Panc1 (cell line): ENCODE data around the gene NT5DC1. TPM values are rescaled to one million over a fixed set of nuclear protein-coding genes. Genes with fewer than 3 reads are reported as not detected.

ENCODE experiments used
- ATAC-seq: fragments of 200-7000 bp; cut with Tn5 transposase; 2 replicates; pipeline ENCODE4 v1.9.1; 2020; ENCODE audit warnings: mild to moderate bottlenecking, moderate library complexity
- BruUV-seq: library from RNA; stranded (reverse); fragments of 400-500 nt; replicated peaks from 2 replicates; lab custom pipeline; 2021; lab: Mats Ljungman, UMichigan
- CTCF ChIA-PET: fragments of 300-600 bp; sonication (Branson Sonifier 250); formaldehyde crosslinking; loops from one replicate; lab custom pipeline; 2022; ENCODE audit warnings: antibody characterized with exemption; lab: Charles Lee
- POLR2A ChIA-PET: fragments of 300-600 bp; sonication (Branson Sonifier 250); formaldehyde crosslinking; loops from one replicate; lab custom pipeline; 2022; ENCODE audit warnings: antibody characterized with exemption; lab: Charles Lee
- DNase-seq: peaks from one replicate; pipeline ENCODE4 v3.0.0-alpha.2; 2010; ENCODE audit warnings: low read depth, low spot score
- H3K27ac ChIP-seq: 2 replicates; pipeline ENCODE4 v1.5.1; 2011; ENCODE audit warnings: mild to moderate bottlenecking, low read length, inconsistent platforms
- H3K27me3 ChIP-seq: fragments of 200-500 bp; sonication (Bioruptor generic); 2 replicates; pipeline ENCODE4 v1.6.0; 2014; ENCODE audit warnings: low read length, inconsistent platforms; ENCODE audit not compliant: control insufficient read depth, insufficient read depth
- H3K36me3 ChIP-seq: fragments of 200-500 bp; sonication (Bioruptor generic); 2 replicates; pipeline ENCODE4 v1.5.1; 2014; ENCODE audit warnings: inconsistent platforms, mild to moderate bottlenecking, low read length, moderate library complexity; ENCODE audit not compliant: control insufficient read depth, insufficient read depth
- H3K4me1 ChIP-seq: 2 replicates; pipeline ENCODE4 v1.5.1; 2011; ENCODE audit warnings: inconsistent platforms, mild to moderate bottlenecking, low read length, moderate library complexity; ENCODE audit not compliant: control insufficient read depth, insufficient read depth
- H3K4me3 ChIP-seq, 2 experiments: 2 replicates each; pipeline ENCODE4 v1.5.1; 2011 to 2012; ENCODE audit warnings: low read depth in 2 of 2, low read length in 2 of 2, mild to moderate bottlenecking in 2 of 2, inconsistent platforms in 1 of 2, moderate library complexity in 1 of 2
- H3K9me3 ChIP-seq: fragments of 200-500 bp; sonication (Bioruptor generic); 2 replicates; pipeline ENCODE4 v1.5.1; 2014; ENCODE audit warnings: low read depth, mild to moderate bottlenecking, inconsistent platforms, low read length, moderate library complexity; ENCODE audit not compliant: control insufficient read depth, insufficient read depth
- POLR2AphosphoS5 ChIP-seq: IDR thresholded peaks from 2 replicates; pipeline ENCODE4 v1.6.1; 2012; ENCODE audit warnings: mild to moderate bottlenecking, low read depth, low read length, moderate library complexity
- in situ Hi-C: cut with HindIII; loops from 2 replicates; pipeline ENCODE4 v1.10.0; 2016; ENCODE audit warnings: low sequenced_read_pairs, low pct_unique_long_range_greater_than_20kb
- intact Hi-C: fragments of 100-400 bp; cut with micrococcal nuclease; formaldehyde crosslinking; loops from one replicate; pipeline ENCODE4 v1.10.0; 2022; ENCODE audit not compliant: unreplicated experiment
- total RNA-seq: library from RNA; stranded (reverse); gene quantifications from one replicate; pipeline ENCODE4 v1.2.1, GENCODE V29; 2021; ENCODE audit not compliant: unreplicated experiment
- TF ChIP-seq, protein P1 (sequence below), 2 experiments: IDR thresholded peaks; 2 replicates each; pipeline ENCODE4 v1.6.1; 2011 to 2012; ENCODE audit warnings: low read depth in 2 of 2, control low read depth in 1 of 2, low read length in 1 of 2, mild to moderate bottlenecking in 1 of 2, moderate library complexity in 1 of 2; ENCODE audit not compliant: insufficient read depth in 1 of 2
- TF ChIP-seq, protein P2 (sequence below): fragments of 450-650 bp; IDR thresholded peaks from 2 replicates; pipeline ENCODE4 v1.5.1; 2017; ENCODE audit warnings: mild to moderate bottlenecking

The NT5DC1 gene
- total RNA-seq, 1 experiment from 2014 or later: 79.1 TPM

DNA sequence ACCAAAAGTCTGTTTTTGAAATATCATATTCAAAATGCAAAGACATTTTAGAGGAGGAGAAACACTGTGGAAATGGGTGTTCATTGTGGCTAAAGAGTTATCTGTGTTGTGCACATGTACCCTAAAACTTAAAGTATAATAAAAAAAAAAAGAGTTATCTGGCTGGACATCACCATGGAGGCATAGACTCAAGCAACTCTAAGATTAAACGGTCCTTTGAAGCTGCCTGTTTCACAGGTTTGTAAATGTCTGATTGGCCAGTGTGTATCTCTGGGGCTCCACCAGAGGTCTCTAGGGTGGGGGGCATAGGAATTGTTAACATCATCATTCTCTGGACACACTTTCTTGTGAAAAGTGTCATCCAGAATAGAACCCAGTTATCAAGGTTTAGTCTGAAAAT is 114.0 kb downstream of the NT5DC1 start:
- peaks cover 6% of the 10 kb centered on the region; the same call in 1 of the 2 replicates for H3K4me1 ChIP-seq
- no peaks in the 10 kb centered on the region for H3K36me3 ChIP-seq
- no peak overlapping the region for H3K27ac ChIP-seq
- H3K4me3 ChIP-seq: no peak overlapping the region
- POLR2A ChIA-PET: no interaction called here
- DNase-seq (no peak), ATAC-seq (no peak)
- TF ChIP-seq, protein P1, sequence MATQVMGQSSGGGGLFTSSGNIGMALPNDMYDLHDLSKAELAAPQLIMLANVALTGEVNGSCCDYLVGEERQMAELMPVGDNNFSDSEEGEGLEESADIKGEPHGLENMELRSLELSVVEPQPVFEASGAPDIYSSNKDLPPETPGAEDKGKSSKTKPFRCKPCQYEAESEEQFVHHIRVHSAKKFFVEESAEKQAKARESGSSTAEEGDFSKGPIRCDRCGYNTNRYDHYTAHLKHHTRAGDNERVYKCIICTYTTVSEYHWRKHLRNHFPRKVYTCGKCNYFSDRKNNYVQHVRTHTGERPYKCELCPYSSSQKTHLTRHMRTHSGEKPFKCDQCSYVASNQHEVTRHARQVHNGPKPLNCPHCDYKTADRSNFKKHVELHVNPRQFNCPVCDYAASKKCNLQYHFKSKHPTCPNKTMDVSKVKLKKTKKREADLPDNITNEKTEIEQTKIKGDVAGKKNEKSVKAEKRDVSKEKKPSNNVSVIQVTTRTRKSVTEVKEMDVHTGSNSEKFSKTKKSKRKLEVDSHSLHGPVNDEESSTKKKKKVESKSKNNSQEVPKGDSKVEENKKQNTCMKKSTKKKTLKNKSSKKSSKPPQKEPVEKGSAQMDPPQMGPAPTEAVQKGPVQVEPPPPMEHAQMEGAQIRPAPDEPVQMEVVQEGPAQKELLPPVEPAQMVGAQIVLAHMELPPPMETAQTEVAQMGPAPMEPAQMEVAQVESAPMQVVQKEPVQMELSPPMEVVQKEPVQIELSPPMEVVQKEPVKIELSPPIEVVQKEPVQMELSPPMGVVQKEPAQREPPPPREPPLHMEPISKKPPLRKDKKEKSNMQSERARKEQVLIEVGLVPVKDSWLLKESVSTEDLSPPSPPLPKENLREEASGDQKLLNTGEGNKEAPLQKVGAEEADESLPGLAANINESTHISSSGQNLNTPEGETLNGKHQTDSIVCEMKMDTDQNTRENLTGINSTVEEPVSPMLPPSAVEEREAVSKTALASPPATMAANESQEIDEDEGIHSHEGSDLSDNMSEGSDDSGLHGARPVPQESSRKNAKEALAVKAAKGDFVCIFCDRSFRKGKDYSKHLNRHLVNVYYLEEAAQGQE (IDR thresholded peaks at IDR 0.05; ENCODE audit: insufficient read depth in 1 of 2, low read depth in 2 of 2, low read length in 1 of 2): no peak
- in situ Hi-C loops (no loop called here), intact Hi-C loops (no loop called here)
- no peaks in the 10 kb centered on the region for H3K27me3 ChIP-seq
- BruUV-seq: no TSS peak
- CTCF ChIA-PET: no interaction called here
- no peaks in the 10 kb centered on the region for H3K9me3 ChIP-seq

DNA sequence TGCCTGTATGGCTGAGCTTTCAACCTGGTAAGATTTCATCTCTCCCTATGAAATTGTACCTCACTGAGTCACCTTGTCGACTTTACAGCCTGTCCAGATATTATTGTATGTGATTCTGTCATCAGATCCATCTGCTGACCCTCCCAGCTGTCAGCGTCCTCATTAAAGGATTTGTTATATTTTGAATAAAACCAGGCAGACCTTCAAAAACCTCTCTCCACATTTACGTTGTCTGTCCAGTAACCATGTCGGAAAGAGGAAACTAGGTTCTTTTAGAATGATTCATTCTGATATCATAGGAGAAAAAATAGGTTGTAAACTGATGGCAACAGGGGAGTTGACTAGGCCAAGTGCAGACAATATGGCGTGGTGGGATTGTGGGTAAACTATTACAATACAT is 114.8 kb downstream of the NT5DC1 start:
- DNase-seq: peak; percentile 30
- Histone ChIP-seq H3K9me3 (no peaks in the 10 kb centered on the region), H3K36me3 (no peaks in the 10 kb centered on the region), H3K27ac (no peak overlapping the region), H3K4me3 (no peak overlapping the region), H3K27me3 (no peaks in the 10 kb centered on the region), H3K4me1 (peaks cover 6% of the 10 kb centered on the region; the same call in 1 of the 2 replicates)
- no peak; the same call in 1 of the 2 replicates for ATAC-seq
- BruUV-seq: no TSS peak
- POLR2A ChIA-PET: no interaction called here
- CTCF ChIA-PET: no interaction called here
- intact Hi-C loops (no loop called here), in situ Hi-C loops (no loop called here)
- TF ChIP-seq, protein P1 (IDR thresholded peaks at IDR 0.05; ENCODE audit: insufficient read depth in 1 of 2, low read depth in 2 of 2, low read length in 1 of 2): no peak

DNA sequence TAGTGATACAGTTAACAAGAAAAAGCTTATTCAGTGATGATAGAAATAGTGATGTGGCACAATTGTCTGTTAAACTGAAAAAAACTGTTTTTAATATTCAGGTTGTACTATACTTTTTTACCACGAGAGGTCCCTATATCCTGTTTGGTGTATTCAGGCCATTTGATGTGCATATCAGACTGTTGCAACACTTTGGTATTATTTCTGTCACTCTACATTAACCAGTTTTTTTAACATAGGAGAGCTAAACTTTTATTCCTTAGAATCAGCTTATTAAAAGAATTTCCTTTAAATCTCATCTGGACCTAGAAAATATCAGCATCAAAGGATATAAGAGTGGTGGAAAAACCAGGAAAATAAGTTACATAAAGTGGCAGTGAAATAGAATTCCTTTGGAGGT is 116.4 kb downstream of the NT5DC1 start:
- ChIA-PET CTCF (interaction anchor here (0.5 to 1.6 kb wide), 3 partner anchors 41 to 64 kb away, joined by 3 to 8 read pairs (median 4); no protein-coding TSS in a partner anchor), POLR2A (no interaction called here)
- in situ Hi-C loops (no loop called here), intact Hi-C loops (no loop called here)
- TF ChIP-seq POLR2AphosphoS5: no peak
- TF ChIP-seq, protein P2, sequence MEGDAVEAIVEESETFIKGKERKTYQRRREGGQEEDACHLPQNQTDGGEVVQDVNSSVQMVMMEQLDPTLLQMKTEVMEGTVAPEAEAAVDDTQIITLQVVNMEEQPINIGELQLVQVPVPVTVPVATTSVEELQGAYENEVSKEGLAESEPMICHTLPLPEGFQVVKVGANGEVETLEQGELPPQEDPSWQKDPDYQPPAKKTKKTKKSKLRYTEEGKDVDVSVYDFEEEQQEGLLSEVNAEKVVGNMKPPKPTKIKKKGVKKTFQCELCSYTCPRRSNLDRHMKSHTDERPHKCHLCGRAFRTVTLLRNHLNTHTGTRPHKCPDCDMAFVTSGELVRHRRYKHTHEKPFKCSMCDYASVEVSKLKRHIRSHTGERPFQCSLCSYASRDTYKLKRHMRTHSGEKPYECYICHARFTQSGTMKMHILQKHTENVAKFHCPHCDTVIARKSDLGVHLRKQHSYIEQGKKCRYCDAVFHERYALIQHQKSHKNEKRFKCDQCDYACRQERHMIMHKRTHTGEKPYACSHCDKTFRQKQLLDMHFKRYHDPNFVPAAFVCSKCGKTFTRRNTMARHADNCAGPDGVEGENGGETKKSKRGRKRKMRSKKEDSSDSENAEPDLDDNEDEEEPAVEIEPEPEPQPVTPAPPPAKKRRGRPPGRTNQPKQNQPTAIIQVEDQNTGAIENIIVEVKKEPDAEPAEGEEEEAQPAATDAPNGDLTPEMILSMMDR: peak; percentile 74; the same call in 1 of the 2 replicates
- BruUV-seq: no TSS peak
- Histone ChIP-seq H3K27ac (no peak overlapping the region; the same call in 1 of the 2 replicates), H3K36me3 (no peaks in the 10 kb centered on the region), H3K27me3 (no peaks in the 10 kb centered on the region), H3K4me1 (no peaks in the 10 kb centered on the region), H3K4me3 (no peak overlapping the region), H3K9me3 (no peaks in the 10 kb centered on the region)
- DNase-seq (peak; percentile 43), ATAC-seq (no peak)
